ENCODE results near the gene EML3. TPM values are rescaled to one million over a fixed set of nuclear protein-coding genes. Genes with fewer than 3 reads are reported as not detected.
"Not testable (repeated sequence)": the region's sequence is repeated elsewhere in the genome, so short reads cannot be mapped to it uniquely, and the experiment has no call there.

The EML3 gene
- total and polyA plus RNA-seq, 7 experiments from 2014 or later = 14.6 to 209 (median 169) TPM

DNA sequence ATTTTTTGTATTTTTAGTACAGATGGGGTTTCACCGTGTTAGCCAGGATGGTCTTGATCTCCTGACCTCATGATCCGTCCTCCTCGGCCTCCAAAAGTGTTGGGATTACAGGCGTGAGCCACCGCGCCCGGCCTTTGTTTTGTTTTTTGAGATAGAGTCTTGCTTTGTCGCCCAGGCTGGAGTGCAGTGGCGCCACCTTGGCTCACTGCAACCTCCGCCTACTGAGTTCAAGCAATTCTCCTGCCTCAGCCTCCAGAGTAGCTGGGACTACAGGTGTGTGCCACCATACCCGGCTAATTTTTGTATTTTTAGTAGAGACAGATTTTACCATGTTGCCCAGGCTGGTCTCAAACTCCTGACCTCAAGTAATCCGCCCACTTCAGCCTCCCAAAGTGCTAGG lies 37.7 kb upstream of the EML3 start:
- H3K27ac ChIP-seq (ENCODE audit: low read depth, low read length); ATAC-seq; H3K27me3 Mint-ChIP-seq; H3K4me3 Mint-ChIP-seq; DNase-seq; H3K9me3 Mint-ChIP-seq; H3K4me3 ChIP-seq (ENCODE audit: low read length); H3K9me3 ChIP-seq (ENCODE audit: control insufficient read depth in 2 of 3, low read length in 3 of 3); H3K27me3 ChIP-seq (ENCODE audit: control insufficient read depth in 2 of 2, insufficient read depth in 2 of 2, low read length in 2 of 2); intact Hi-C loops (cut with micrococcal nuclease): not testable (repeated sequence)
- peaks cover 0 to 12% (median 0%) of the 10 kb centered on the region in 5 donors for H3K36me3 Mint-ChIP-seq
- H3K36me3 ChIP-seq (ENCODE audit: control insufficient read depth in 2 of 3, insufficient read depth in 3 of 3, low read length in 3 of 3) = peaks cover 0 to 28% (median 0%) of the 10 kb centered on the region in 3 experiments
- ChIA-PET CTCF (interaction anchor here (1.0 to 1.5 kb wide), 5 partner anchors 9 to 59 kb away, joined by 3 to 5 read pairs (median 3); partner anchors contain the start of genes C11orf98, CSKMT and TUT1), POLR2A (interaction anchor here (0.6 to 21.6 kb wide), 12 partner anchors 7 to 227 kb away, joined by 3 to 332 read pairs (median 4); partner anchors contain the start of genes C11orf98, CSKMT, LBHD1 and MTA2)
- H3K4me1 Mint-ChIP-seq = peaks cover 17 to 48% (median 36%) of the 10 kb centered on the region in 7 donors
- peak overlapping the region in 2 of 9 donors; percentile 28 to 71 for H3K27ac Mint-ChIP-seq
- peaks cover 19 to 27% of the 10 kb centered on the region in 2 donors for H3K4me1 ChIP-seq (ENCODE audit: control insufficient read depth in 2 of 2, insufficient read depth in 2 of 2, low read length in 2 of 2)

DNA sequence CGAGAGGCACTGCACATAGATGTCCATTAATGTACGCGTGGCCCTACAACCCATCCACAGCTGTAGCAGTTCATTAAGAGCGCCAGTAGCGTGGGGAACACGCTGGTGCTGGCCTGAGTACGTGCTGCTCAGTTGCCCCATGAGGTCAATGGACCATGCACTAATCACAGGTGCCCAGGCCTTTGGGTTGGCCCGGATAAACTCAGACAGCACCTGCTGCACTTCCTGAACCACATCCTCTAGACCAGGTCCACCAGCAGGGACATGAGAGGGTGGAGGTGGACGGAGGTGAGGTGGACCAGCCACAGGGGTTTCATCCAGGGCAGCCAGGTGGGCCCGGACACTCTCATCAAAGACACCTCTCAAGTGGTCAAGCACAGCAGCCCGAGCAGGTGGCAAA lies 36.9 kb upstream of the EML3 start:
- ChIA-PET CTCF (interaction anchor here (1.1 to 2.2 kb wide), 4 partner anchors 14 to 50 kb away, joined by 3 to 6 read pairs (median 3); partner anchors contain the start of genes C11orf98, CSKMT, EML3 and ROM1), POLR2A (interaction anchor here (0.6 to 21.6 kb wide), 11 partner anchors 8 to 206 kb away, joined by 3 to 332 read pairs (median 5); partner anchors contain the start of genes B3GAT3, C11orf98, CSKMT and HNRNPUL2)
- Histone ChIP-seq H3K36me3 (ENCODE audit: control insufficient read depth in 2 of 3, insufficient read depth in 3 of 3, low read length in 3 of 3) (peaks cover 0 to 28% (median 0%) of the 10 kb centered on the region in 3 experiments), H3K9me3 (ENCODE audit: control insufficient read depth in 2 of 3, low read length in 3 of 3) (no peaks in the 10 kb centered on the region), H3K27ac (ENCODE audit: low read depth, low read length) (no peak overlapping the region), H3K4me1 (ENCODE audit: control insufficient read depth in 2 of 2, insufficient read depth in 2 of 2, low read length in 2 of 2) (peaks cover 19 to 33% of the 10 kb centered on the region in 2 donors), H3K4me3 (ENCODE audit: low read length) (no peak overlapping the region), H3K27me3 (ENCODE audit: control insufficient read depth in 2 of 2, insufficient read depth in 2 of 2, low read length in 2 of 2) (no peaks in the 10 kb centered on the region)
- no peaks in the 10 kb centered on the region for H3K27me3 Mint-ChIP-seq
- H3K36me3 Mint-ChIP-seq = peaks cover 0 to 14% (median 0%) of the 10 kb centered on the region in 5 donors
- DNase-seq = no peak
- H3K27ac Mint-ChIP-seq = peak overlapping the region in 2 of 9 donors; percentile 14 to 38
- intact Hi-C loops (cut with micrococcal nuclease) = no loop called here
- no peak for ATAC-seq
- H3K4me1 Mint-ChIP-seq = peaks cover 17 to 49% (median 42%) of the 10 kb centered on the region in 7 donors
- peaks cover 0 to 8% (median 0%) of the 10 kb centered on the region in 11 donors for H3K9me3 Mint-ChIP-seq
- peak overlapping the region in 1 of 10 donors; percentile 25 for H3K4me3 Mint-ChIP-seq

DNA sequence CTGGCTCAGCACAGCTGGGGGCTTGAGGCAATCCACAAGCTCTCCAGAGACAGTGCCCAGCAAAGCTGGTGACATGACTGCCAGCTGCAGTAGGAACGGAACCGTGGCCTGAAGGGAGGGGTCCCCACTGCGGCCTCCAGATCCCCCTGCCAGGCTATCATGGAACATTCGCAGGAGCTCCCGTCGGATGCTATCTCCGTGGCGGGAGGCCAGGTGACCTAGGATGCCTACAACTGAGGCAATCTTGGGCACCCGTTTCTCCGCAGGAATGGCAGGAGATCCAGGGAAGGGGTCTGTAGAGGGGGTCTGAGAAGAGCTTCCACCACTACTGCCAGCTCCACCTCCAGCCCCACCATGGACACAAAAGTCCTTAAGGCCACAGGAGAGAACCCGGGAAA lies 36.4 kb upstream of the EML3 start:
- H3K27me3 Mint-ChIP-seq = no peaks in the 10 kb centered on the region
- Histone ChIP-seq H3K4me1 (ENCODE audit: control insufficient read depth in 2 of 2, insufficient read depth in 2 of 2, low read length in 2 of 2) (peaks cover 19 to 33% of the 10 kb centered on the region in 2 donors), H3K36me3 (ENCODE audit: control insufficient read depth in 2 of 3, insufficient read depth in 3 of 3, low read length in 3 of 3) (peaks cover 0 to 33% (median 0%) of the 10 kb centered on the region in 3 experiments), H3K27ac (ENCODE audit: low read depth, low read length) (no peak overlapping the region), H3K9me3 (ENCODE audit: control insufficient read depth in 2 of 3, low read length in 3 of 3) (no peaks in the 10 kb centered on the region), H3K27me3 (ENCODE audit: control insufficient read depth in 2 of 2, insufficient read depth in 2 of 2, low read length in 2 of 2) (no peaks in the 10 kb centered on the region), H3K4me3 (ENCODE audit: low read length) (no peak overlapping the region)
- peaks cover 17 to 51% (median 47%) of the 10 kb centered on the region in 7 donors for H3K4me1 Mint-ChIP-seq
- POLR2A ChIA-PET = interaction anchor here (0.9 to 21.6 kb wide), 10 partner anchors 9 to 192 kb away, joined by 3 to 332 read pairs (median 7); partner anchors contain the start of genes B3GAT3, C11orf98, CSKMT and HNRNPUL2
- H3K4me3 Mint-ChIP-seq = no peak overlapping the region
- H3K27ac Mint-ChIP-seq = peak overlapping the region in 2 of 9 donors; percentile 14 to 55
- CTCF ChIA-PET = interaction anchor here (1.1 to 2.2 kb wide), 2 partner anchors 16 to 36 kb away, joined by 3 to 6 read pairs; partner anchors contain the start of genes C11orf98, CSKMT, EML3 and ROM1
- H3K9me3 Mint-ChIP-seq = peaks cover 0 to 5% (median 0%) of the 10 kb centered on the region in 11 donors
- peaks cover 0 to 16% (median 0%) of the 10 kb centered on the region in 5 donors for H3K36me3 Mint-ChIP-seq
- ATAC-seq (no peak), DNase-seq (no peak)
- intact Hi-C loops (cut with micrococcal nuclease) = no loop called here

DNA sequence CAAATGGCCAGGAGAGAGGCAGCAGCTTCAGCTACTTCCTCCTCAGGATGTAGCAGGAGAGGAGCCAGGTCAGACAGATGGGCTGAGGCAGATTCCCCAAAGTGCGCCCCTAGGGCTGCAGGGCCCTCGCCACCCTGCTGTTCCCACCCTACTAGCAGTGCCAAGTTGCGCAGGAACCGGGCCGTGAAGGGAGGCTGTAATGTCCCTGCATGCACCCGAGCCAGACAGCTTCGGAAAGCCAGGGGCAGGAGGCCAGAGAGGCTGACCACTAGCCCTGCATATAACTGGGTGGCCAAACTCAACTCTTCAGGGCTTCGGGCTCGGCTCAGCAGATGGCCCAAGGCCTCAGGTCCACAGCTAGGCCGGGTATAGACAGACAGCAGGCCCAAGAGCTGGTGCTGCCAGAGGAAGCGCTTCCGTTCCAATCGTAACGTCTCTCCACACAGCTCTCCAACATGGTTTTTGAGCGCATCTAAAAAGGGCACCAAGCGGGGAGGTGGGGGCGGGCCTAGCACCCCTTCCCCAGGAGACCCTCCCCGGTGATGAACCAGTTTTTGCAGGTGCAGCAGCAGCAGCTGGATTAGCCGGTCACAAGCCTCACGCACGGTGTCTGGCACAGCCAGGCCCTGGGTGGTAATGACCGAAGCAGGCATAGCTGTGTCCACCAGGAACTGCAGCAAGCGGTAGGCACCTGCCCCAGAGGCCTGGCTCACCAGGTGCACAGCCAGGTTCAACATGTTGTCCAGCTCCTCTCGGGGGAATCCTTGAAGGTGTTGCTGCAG lies 35.8 kb upstream of the EML3 start:
- intact Hi-C loops (cut with micrococcal nuclease) = no loop called here
- Histone ChIP-seq H3K4me3 (ENCODE audit: low read length) (no peak overlapping the region), H3K4me1 (ENCODE audit: control insufficient read depth in 2 of 2, insufficient read depth in 2 of 2, low read length in 2 of 2) (peaks cover 19 to 33% of the 10 kb centered on the region in 2 donors), H3K9me3 (ENCODE audit: control insufficient read depth in 2 of 3, low read length in 3 of 3) (no peaks in the 10 kb centered on the region), H3K36me3 (ENCODE audit: control insufficient read depth in 2 of 3, insufficient read depth in 3 of 3, low read length in 3 of 3) (peaks cover 0 to 39% (median 3%) of the 10 kb centered on the region in 3 experiments), H3K27ac (ENCODE audit: low read depth, low read length) (no peak overlapping the region), H3K27me3 (ENCODE audit: control insufficient read depth in 2 of 2, insufficient read depth in 2 of 2, low read length in 2 of 2) (no peaks in the 10 kb centered on the region)
- Mint-ChIP-seq H3K4me1 (peaks cover 14 to 47% (median 44%) of the 10 kb centered on the region in 7 donors), H3K4me3 (no peak overlapping the region), H3K27me3 (no peaks in the 10 kb centered on the region), H3K36me3 (peaks cover 0 to 17% (median 0%) of the 10 kb centered on the region in 5 donors), H3K27ac (no peak overlapping the region), H3K9me3 (peaks cover 0 to 2% (median 0%) of the 10 kb centered on the region in 11 donors)
- DNase-seq (no peak), ATAC-seq (no peak)
- ChIA-PET CTCF (interaction anchor here (0.8 to 2.2 kb wide), 5 partner anchors 11 to 58 kb away, joined by 3 to 6 read pairs (median 3); partner anchors contain the start of genes C11orf98, CSKMT, EML3 and ROM1), POLR2A (interaction anchor here (0.7 to 21.6 kb wide), 12 partner anchors 10 to 193 kb away, joined by 3 to 332 read pairs (median 10); partner anchors contain the start of genes B3GAT3, BSCL2, C11orf98 and CSKMT)

DNA sequence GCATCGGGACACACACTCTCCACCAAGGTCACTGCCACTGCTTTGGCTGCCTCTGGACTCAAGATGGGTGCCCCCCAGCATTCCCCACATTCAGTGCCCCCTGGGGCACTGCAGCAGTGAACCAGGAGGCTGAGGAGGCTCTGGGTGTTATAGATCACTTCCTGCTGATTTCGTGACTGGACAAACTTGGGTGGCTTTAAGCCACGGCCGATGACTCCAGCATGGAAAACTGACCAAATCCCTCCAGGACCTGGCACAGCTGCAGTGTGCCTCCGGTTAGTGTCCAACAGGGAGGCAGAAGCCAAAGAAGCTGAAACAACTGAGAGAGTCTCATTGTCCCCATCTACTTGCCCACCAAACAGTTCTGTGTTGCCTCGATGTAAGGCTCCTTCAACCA lies 35.0 kb upstream of the EML3 start:
- H3K27me3 ChIP-seq (ENCODE audit: control insufficient read depth in 2 of 2, insufficient read depth in 2 of 2, low read length in 2 of 2) = no peaks in the 10 kb centered on the region
- CTCF ChIA-PET = interaction anchor here (0.8 to 2.2 kb wide), 4 partner anchors 10 to 58 kb away, joined by 3 to 6 read pairs (median 4); partner anchors contain the start of genes EML3 and ROM1
- peaks cover 18 to 33% of the 10 kb centered on the region in 2 donors for H3K4me1 ChIP-seq (ENCODE audit: control insufficient read depth in 2 of 2, insufficient read depth in 2 of 2, low read length in 2 of 2)
- intact Hi-C loops (cut with micrococcal nuclease) = loop anchor here in 1 of 2 donors (2.0 kb wide), 4 partner anchors 17 to 55 kb away; partner anchors contain the start of genes C11orf98, CSKMT, EML3 and MTA2
- no peak overlapping the region for H3K27ac ChIP-seq (ENCODE audit: low read depth, low read length)
- H3K36me3 Mint-ChIP-seq = peaks cover 0 to 20% (median 0%) of the 10 kb centered on the region in 5 donors
- peaks cover 0 to 37% (median 4%) of the 10 kb centered on the region in 3 experiments for H3K36me3 ChIP-seq (ENCODE audit: control insufficient read depth in 2 of 3, insufficient read depth in 3 of 3, low read length in 3 of 3)
- no peaks in the 10 kb centered on the region for H3K9me3 ChIP-seq (ENCODE audit: control insufficient read depth in 2 of 3, low read length in 3 of 3)
- no peaks in the 10 kb centered on the region for H3K27me3 Mint-ChIP-seq
- H3K27ac Mint-ChIP-seq = peak overlapping the region in 1 of 9 donors; percentile 48
- peaks cover 12 to 47% (median 42%) of the 10 kb centered on the region in 7 donors for H3K4me1 Mint-ChIP-seq
- H3K9me3 Mint-ChIP-seq = no peaks in the 10 kb centered on the region
- peak overlapping the region in 1 of 10 donors; percentile 12 for H3K4me3 Mint-ChIP-seq
- POLR2A ChIA-PET = interaction anchor here (0.7 to 21.6 kb wide), 10 partner anchors 12 to 60 kb away, joined by 3 to 332 read pairs (median 18); partner anchors contain the start of genes BSCL2, C11orf98, CSKMT and GNG3
- H3K4me3 ChIP-seq (ENCODE audit: low read length) = no peak overlapping the region
- ATAC-seq (no peak), DNase-seq (no peak)
